ENCODE measurements around the gene ANAPC5.
"Not testable (repeated sequence)": the region's sequence is repeated elsewhere in the genome, so short reads cannot be mapped to it uniquely, and the experiment has no call there.

Gene ANAPC5

GRCh38 chr12:121365416-121366062, 13.3 kb upstream of the ANAPC5 start:
- DNase-seq = no peak

- no peak for DNase-seq
Measured at GRCh38 chr12:121364683-121365121, 12.5 kb upstream of the ANAPC5 start.

- no peak for DNase-seq
Measured at GRCh38 chr12:121358073-121358472, 5.9 kb upstream of the ANAPC5 start.

GRCh38 chr12:121357331-121357730, 5.1 kb upstream of the ANAPC5 start:
- no peak for DNase-seq

- no peak for DNase-seq
Measured at GRCh38 chr12:121356657-121357056, 4.4 kb upstream of the ANAPC5 start.

- DNase-seq = no peak
Measured at GRCh38 chr12:121355818-121356217, 3.6 kb upstream of the ANAPC5 start.

GRCh38 chr12:121352682-121353018, 439 bp upstream of the ANAPC5 start:
- DNase-seq = no peak

GRCh38 chr12:121346747-121347146, 5.5 kb downstream of the ANAPC5 start:
- DNase-seq = no peak

GRCh38 chr12:121345151-121345815, 6.9 kb downstream of the ANAPC5 start:
- no peak for DNase-seq

GRCh38 chr12:121344506-121344905, 7.7 kb downstream of the ANAPC5 start:
- DNase-seq = no peak

GRCh38 chr12:121337416-121337815, 14.8 kb downstream of the ANAPC5 start:
- no peak for DNase-seq

- no peak for DNase-seq
Measured at GRCh38 chr12:121334513-121335343, 17.5 kb downstream of the ANAPC5 start.

GRCh38 chr12:121333747-121334146, 18.5 kb downstream of the ANAPC5 start:
- no peak for DNase-seq

GRCh38 chr12:121331248-121331647, 21.0 kb downstream of the ANAPC5 start:
- no peak for DNase-seq

GRCh38 chr12:121330692-121331091, 21.5 kb downstream of the ANAPC5 start:
- DNase-seq = no peak

- no peak for DNase-seq
Measured at GRCh38 chr12:121330195-121330594, 22.0 kb downstream of the ANAPC5 start.

- DNase-seq = no peak
Measured at GRCh38 chr12:121328620-121329019, 23.6 kb downstream of the ANAPC5 start.

- no peak for DNase-seq
Measured at GRCh38 chr12:121326996-121327674, 25.1 kb downstream of the ANAPC5 start.

GRCh38 chr12:121325922-121326396, 26.3 kb downstream of the ANAPC5 start:
- DNase-seq = no peak

GRCh38 chr12:121323908-121324307, 28.3 kb downstream of the ANAPC5 start:
- DNase-seq = no peak

- no peak for DNase-seq
Measured at GRCh38 chr12:121318121-121318520, 34.1 kb downstream of the ANAPC5 start.

- no peak for DNase-seq
Measured at GRCh38 chr12:121314431-121314830, 37.8 kb downstream of the ANAPC5 start.

- DNase-seq = not testable (repeated sequence)
Measured at GRCh38 chr12:121310231-121310630, 42.0 kb downstream of the ANAPC5 start.

Data from effector CD4-positive, alpha-beta T cell (primary cell).